Testis (tissue), 3 donors: ENCODE measurements around the gene TLE4. TPM values are rescaled to one million over a fixed set of nuclear protein-coding genes. Genes with fewer than 3 reads are reported as not detected.

Experiments used
- DNase-seq: peaks from one replicate; pipeline ENCODE4 v3.0.0-alpha.2; 2019
- H3K27ac ChIP-seq, 2 donors: fragments of 200-600 bp; sonication (generic); one replicate each; pipeline ENCODE4 v1.5.1; 2019
- H3K27me3 ChIP-seq: fragments of 200-600 bp; sonication (generic); one replicate; pipeline ENCODE4 v1.5.1; 2019
- H3K36me3 ChIP-seq: fragments of 200-600 bp; sonication (generic); one replicate; pipeline ENCODE4 v1.5.1; 2017; ENCODE audit warnings: low read depth; ENCODE audit errors: missing control alignments
- H3K4me1 ChIP-seq: fragments of 200-600 bp; sonication (generic); one replicate; pipeline ENCODE4 v1.5.1; 2019
- H3K4me3 ChIP-seq, 2 donors: fragments of 200-600 bp; sonication (generic); one replicate each; pipeline ENCODE4 v1.5.1; 2017 to 2019
- H3K9me3 ChIP-seq: fragments of 200-600 bp; sonication (generic); one replicate; pipeline ENCODE4 v1.5.1; 2017
- POLR2A ChIP-seq: fragments of 450-650 bp; IDR thresholded peaks from one replicate; pipeline ENCODE4 v1.6.1; 2017; ENCODE audit warnings: antibody characterized with exemption, mild to moderate bottlenecking, moderate library complexity
- WGBS, 2 donors: methylation state at CpG; one replicate each; pipeline ENCODE4 v1.1.5; 2018; 5-methylcytosine and 5-hydroxymethylcytosine counted together
- intact Hi-C: fragments of 100-400 bp; cut with DNase I; formaldehyde crosslinking; loops from one replicate; pipeline ENCODE4 v1.15.1; 2023; ENCODE audit warnings: low total_unique reads
- polyA plus RNA-seq: library from polyadenylated mRNA; stranded (reverse); fragments of 350-450 nt; fragmentation: Illumina TruSeq; extraction: RNeasy Lipid Tissue Mini Kit (QIAGEN cat#74804); gene quantifications from one replicate; pipeline ENCODE4 v1.2.3, GENCODE V29; 2014; ENCODE audit warnings: low read depth, low replicate concordance; ENCODE audit not compliant: insufficient read depth
- total RNA-seq, 2 donors: library from RNA; depleted of rRNA; stranded (reverse); fragments of >200 nt; gene quantifications; one replicate each; pipeline ENCODE4 v1.2.3, GENCODE V29; 2016
- TF ChIP-seq, protein P1 (sequence below), 3 experiments: fragments of 450-650 bp in 2 of 3; fragments of 200-600 bp in 1 of 3; sonication (generic) in 1 of 3; IDR thresholded peaks; one replicate each; pipeline ENCODE4 v1.5.1; 2016 to 2019; ENCODE audit warnings: antibody characterized with exemption in 3 of 3, mild to moderate bottlenecking in 2 of 3, moderate library complexity in 1 of 3

The TLE4 gene
- total and polyA plus RNA-seq, 3 donors from 2014 or later: 223 to 311 (median 292) TPM

DNA sequence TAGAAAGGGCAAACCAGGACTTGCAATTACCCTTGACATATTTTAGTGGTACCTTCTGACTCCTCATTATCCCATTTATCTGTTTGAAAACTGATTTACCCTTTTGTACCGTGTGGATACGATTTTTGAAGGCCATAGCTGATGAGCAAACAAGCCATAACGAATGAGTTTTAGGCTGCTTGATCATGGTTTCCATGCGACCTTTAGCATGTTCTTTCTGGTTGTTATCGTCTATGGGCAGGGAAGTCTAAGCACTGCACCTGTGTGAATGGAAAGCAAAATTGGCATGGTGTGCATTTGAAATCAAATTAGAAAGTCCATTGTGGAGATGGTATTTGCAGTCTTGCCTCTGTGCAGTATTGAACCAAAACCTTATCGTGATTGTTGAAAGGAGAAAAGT lies 127.7 kb downstream of the TLE4 start:
- Histone ChIP-seq H3K36me3 (no peaks in the 10 kb centered on the region), H3K27ac (no peak overlapping the region), H3K27me3 (no peaks in the 10 kb centered on the region), H3K4me3 (no peak overlapping the region), H3K9me3 (no peaks in the 10 kb centered on the region), H3K4me1 (no peaks in the 10 kb centered on the region)
- TF ChIP-seq, protein P1, sequence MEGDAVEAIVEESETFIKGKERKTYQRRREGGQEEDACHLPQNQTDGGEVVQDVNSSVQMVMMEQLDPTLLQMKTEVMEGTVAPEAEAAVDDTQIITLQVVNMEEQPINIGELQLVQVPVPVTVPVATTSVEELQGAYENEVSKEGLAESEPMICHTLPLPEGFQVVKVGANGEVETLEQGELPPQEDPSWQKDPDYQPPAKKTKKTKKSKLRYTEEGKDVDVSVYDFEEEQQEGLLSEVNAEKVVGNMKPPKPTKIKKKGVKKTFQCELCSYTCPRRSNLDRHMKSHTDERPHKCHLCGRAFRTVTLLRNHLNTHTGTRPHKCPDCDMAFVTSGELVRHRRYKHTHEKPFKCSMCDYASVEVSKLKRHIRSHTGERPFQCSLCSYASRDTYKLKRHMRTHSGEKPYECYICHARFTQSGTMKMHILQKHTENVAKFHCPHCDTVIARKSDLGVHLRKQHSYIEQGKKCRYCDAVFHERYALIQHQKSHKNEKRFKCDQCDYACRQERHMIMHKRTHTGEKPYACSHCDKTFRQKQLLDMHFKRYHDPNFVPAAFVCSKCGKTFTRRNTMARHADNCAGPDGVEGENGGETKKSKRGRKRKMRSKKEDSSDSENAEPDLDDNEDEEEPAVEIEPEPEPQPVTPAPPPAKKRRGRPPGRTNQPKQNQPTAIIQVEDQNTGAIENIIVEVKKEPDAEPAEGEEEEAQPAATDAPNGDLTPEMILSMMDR (IDR thresholded peaks at IDR 0.05): no peak
- no peak for TF ChIP-seq POLR2A
- WGBS, 2 donors: 90 to 91% methylated on average over 6 of the region's 6 CpGs
- no peak for DNase-seq
- intact Hi-C loops: no loop called here

DNA sequence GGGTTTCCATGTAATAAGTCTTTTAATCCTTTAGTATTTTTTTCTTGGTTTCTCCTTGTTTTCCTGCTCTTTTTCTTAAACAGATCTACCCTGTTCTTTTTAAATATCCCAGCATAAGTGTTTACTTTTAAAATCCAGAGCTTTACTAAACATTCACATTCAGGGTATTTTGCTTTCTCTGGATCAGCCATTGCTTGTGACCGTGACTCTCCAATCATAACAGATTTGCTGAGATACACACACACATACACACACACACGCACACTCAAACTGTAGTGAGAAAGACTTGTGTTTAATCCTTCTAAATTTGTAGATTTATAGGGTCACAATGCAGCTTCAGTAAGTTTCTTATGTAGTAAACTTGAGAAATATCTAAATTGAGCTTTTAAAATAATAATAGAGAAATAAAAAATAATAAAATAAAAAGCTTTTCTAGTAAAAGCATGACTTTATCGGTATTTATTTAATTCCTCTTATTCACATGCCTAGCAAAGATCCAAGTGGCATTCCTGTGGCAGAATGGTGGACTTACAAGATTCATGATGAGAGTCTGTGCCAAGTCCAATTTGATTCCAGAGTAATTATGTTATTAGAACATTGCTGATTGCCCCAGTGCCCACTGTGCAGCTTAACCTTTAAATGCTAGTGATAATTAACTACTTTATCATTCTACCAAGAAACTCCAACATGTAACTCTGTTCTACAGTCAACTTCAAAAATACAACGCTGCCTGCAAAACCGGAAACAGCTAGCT lies 129.0 kb downstream of the TLE4 start:
- no peaks in the 10 kb centered on the region for H3K36me3 ChIP-seq
- no peak overlapping the region for H3K27ac ChIP-seq
- no peaks in the 10 kb centered on the region for H3K9me3 ChIP-seq
- no peak overlapping the region for H3K4me3 ChIP-seq
- no peaks in the 10 kb centered on the region for H3K4me1 ChIP-seq
- TF ChIP-seq, protein P1 (IDR thresholded peaks at IDR 0.05): no peak
- no peak for TF ChIP-seq POLR2A
- 90 to 92% methylated on average over 5 of the region's 5 CpGs for WGBS, 2 donors
- no peak for DNase-seq
- intact Hi-C loops: no loop called here
- no peaks in the 10 kb centered on the region for H3K27me3 ChIP-seq

DNA sequence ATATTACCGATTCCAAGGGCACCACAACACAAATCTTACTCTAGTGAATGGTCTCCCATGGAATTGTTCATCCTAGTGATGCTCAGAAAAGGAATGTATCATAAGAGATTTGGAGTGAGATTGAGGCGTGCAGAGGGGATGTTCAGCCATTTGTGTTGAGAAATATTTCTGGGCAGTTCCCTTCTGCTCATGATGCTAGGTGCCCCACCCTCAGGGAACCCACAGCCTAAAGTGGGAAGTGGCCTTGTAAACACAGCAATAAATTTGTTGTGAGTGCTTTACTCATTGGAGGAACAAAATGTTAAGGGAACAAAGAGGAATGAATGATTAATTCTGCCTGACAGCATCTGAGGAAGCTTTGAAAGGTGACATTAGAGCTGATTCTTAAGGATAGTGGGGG lies 129.9 kb downstream of the TLE4 start:
- H3K4me3 ChIP-seq: no peak overlapping the region
- 79 to 95% methylated on average over 2 of the region's 2 CpGs for WGBS, 2 donors
- no peaks in the 10 kb centered on the region for H3K4me1 ChIP-seq
- no peak for DNase-seq
- H3K9me3 ChIP-seq: no peaks in the 10 kb centered on the region
- no peak overlapping the region for H3K27ac ChIP-seq
- TF ChIP-seq POLR2A: no peak
- TF ChIP-seq, protein P1 (IDR thresholded peaks at IDR 0.05): no peak
- H3K36me3 ChIP-seq: no peaks in the 10 kb centered on the region
- H3K27me3 ChIP-seq: no peaks in the 10 kb centered on the region
- intact Hi-C loops: no loop called here

DNA sequence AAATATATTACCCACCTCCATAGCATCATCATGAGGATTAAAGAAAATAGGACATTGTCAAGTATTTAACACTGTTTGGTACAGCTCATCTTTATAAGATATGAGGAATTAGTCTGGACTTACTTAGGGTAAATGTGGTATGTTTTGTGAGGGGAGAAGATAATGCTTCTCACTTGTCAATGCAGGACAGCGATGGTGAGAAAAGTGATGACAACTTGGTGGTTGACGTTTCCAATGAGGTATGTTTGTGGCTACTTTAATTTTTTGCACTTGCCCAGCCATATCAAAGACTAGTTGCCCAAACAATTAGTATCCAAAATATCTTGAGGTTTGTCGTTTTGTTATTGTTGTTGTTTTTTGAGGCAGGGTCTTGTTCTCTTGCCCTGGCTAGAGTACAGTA lies 133.9 kb downstream of the TLE4 start:
- H3K9me3 ChIP-seq: no peaks in the 10 kb centered on the region
- H3K36me3 ChIP-seq: no peaks in the 10 kb centered on the region
- no peak for TF ChIP-seq POLR2A
- TF ChIP-seq, protein P1 (IDR thresholded peaks at IDR 0.05): no peak
- 85 to 92% methylated on average over 3 of the region's 3 CpGs for WGBS, 2 donors
- H3K27ac ChIP-seq: no peak overlapping the region
- no peaks in the 10 kb centered on the region for H3K27me3 ChIP-seq
- H3K4me3 ChIP-seq: no peak overlapping the region
- H3K4me1 ChIP-seq: no peaks in the 10 kb centered on the region
- intact Hi-C loops: no loop called here
- DNase-seq: no peak

DNA sequence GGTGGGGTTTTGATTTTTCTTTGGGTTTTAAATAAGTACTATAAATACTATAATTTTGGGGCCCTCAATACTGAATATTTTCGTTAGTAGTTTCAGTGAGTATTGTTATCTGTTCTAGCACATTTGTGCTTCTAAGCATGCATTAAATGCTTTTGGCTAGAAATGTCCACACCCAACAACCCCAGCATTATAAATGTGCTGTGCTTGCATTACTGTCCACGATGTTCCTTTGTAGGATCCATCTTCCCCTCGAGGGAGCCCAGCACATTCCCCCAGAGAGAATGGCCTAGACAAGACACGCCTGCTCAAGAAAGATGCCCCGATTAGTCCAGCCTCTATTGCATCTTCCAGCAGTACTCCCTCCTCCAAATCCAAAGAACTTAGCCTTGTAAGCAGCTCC lies 134.7 kb downstream of the TLE4 start:
- TF ChIP-seq, protein P1 (IDR thresholded peaks at IDR 0.05): no peak
- no peak for TF ChIP-seq POLR2A
- Histone ChIP-seq H3K4me3 (no peak overlapping the region), H3K36me3 (no peaks in the 10 kb centered on the region), H3K4me1 (no peaks in the 10 kb centered on the region), H3K27me3 (no peaks in the 10 kb centered on the region), H3K27ac (no peak overlapping the region), H3K9me3 (no peaks in the 10 kb centered on the region)
- 84 to 89% methylated on average over 5 of the region's 5 CpGs for WGBS, 2 donors
- intact Hi-C loops: no loop called here
- DNase-seq: no peak
